ENCODE data around the gene LARGE1. TPM values are rescaled to one million over a fixed set of nuclear protein-coding genes. Genes with fewer than 3 reads are reported as not detected.

LARGE1 gene
- total RNA-seq, 1 experiment from 2014 or later, result 1.5 TPM

GRCh38 chr22:33242078-33242477, 678.2 kb downstream of the LARGE1 start:
- Histone ChIP-seq H2AFZ (ENCODE audit: low read depth, low read length, poor library complexity, severe bottlenecking) (no peak overlapping the region), H3K4me1 (ENCODE audit: control insufficient read depth in 1 of 2, insufficient read depth in 2 of 2, low read length in 2 of 2) (no peaks in the 10 kb centered on the region), H3K79me2 (ENCODE audit: insufficient read depth, low read length) (no peaks in the 10 kb centered on the region), H3K9me2 (ENCODE audit: insufficient read depth) (no peaks in the 10 kb centered on the region), H3K4me3 (replicated peaks in 1 of 2; ENCODE audit: low read depth in 1 of 2, low read length in 2 of 2) (no peak overlapping the region), H3K9ac (ENCODE audit: low read length) (no peak overlapping the region), H3K9me3 (ENCODE audit: control insufficient read depth in 1 of 2, insufficient read depth in 1 of 2, low read depth in 1 of 2, low read length in 2 of 2) (peaks cover 0 to 19% of the 10 kb centered on the region in 2 experiments; a peak in 1 of 4 replicates), H3K27me3 (ENCODE audit: insufficient read depth, low read length) (no peaks in the 10 kb centered on the region), H3K36me3 (ENCODE audit: control insufficient read depth in 1 of 2, insufficient read depth in 2 of 2, low read length in 2 of 2) (no peaks in the 10 kb centered on the region), H3K27ac (ENCODE audit: low read depth, low read length) (no peak overlapping the region), H4K20me1 (ENCODE audit: insufficient read depth) (no peaks in the 10 kb centered on the region), H3K4me2 (ENCODE audit: low read length) (no peak overlapping the region)
- intact Hi-C loops (cut with micrococcal nuclease), result no loop called here
- ATAC-seq, result no peak
- RAD21 ChIA-PET (ENCODE audit: low non-redundant PET in 1 of 2, low total read pairs in 2 of 2, uncharacterized antibody in 2 of 2, unreplicated experiment in 2 of 2), result no interaction called here
- TF ChIP-seq TCF7L2 (IDR thresholded peaks at IDR 0.05; ENCODE audit: borderline replicate concordance, extremely low read depth, insufficient read depth, insufficient read length) (no peak), EGR1 (IDR thresholded peaks at IDR 0.05; ENCODE audit: low read depth) (no peak)
- TF ChIP-seq, protein P1, sequence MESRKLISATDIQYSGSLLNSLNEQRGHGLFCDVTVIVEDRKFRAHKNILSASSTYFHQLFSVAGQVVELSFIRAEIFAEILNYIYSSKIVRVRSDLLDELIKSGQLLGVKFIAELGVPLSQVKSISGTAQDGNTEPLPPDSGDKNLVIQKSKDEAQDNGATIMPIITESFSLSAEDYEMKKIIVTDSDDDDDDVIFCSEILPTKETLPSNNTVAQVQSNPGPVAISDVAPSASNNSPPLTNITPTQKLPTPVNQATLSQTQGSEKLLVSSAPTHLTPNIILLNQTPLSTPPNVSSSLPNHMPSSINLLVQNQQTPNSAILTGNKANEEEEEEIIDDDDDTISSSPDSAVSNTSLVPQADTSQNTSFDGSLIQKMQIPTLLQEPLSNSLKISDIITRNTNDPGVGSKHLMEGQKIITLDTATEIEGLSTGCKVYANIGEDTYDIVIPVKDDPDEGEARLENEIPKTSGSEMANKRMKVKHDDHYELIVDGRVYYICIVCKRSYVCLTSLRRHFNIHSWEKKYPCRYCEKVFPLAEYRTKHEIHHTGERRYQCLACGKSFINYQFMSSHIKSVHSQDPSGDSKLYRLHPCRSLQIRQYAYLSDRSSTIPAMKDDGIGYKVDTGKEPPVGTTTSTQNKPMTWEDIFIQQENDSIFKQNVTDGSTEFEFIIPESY (IDR thresholded peaks at IDR 0.05; ENCODE audit: extremely low read depth, insufficient replicate concordance, low read length), result no peak
- CTCF ChIA-PET, result no interaction called here
- no TSS peak for BruUV-seq (replicated peaks)
- DNase-seq (ENCODE audit: low read depth, low spot score), result no peak
- POLR2A ChIA-PET, result no interaction called here

- intact Hi-C loops (cut with micrococcal nuclease), result no loop called here
- no TSS peak for BruUV-seq (replicated peaks)
- DNase-seq (ENCODE audit: low read depth, low spot score), result no peak
- TF ChIP-seq TCF7L2 (IDR thresholded peaks at IDR 0.05; ENCODE audit: borderline replicate concordance, extremely low read depth, insufficient read depth, insufficient read length) (no peak), ELF1 (IDR thresholded peaks at IDR 0.05; ENCODE audit: borderline replicate concordance, low read depth) (no peak), SRF (IDR thresholded peaks at IDR 0.05; ENCODE audit: low read depth) (no peak), REST (IDR thresholded peaks at IDR 0.05; ENCODE audit: low read depth) (no peak), JUND (IDR thresholded peaks at IDR 0.05) (no peak), SP1 (IDR thresholded peaks at IDR 0.05; ENCODE audit: low read depth) (no peak), POLR2A (IDR thresholded peaks at IDR 0.05; ENCODE audit: borderline replicate concordance, extremely low read depth, insufficient read depth, insufficient read length) (no peak), CEBPB (IDR thresholded peaks at IDR 0.05; ENCODE audit: low read depth) (no peak)
- TF ChIP-seq, protein P2, sequence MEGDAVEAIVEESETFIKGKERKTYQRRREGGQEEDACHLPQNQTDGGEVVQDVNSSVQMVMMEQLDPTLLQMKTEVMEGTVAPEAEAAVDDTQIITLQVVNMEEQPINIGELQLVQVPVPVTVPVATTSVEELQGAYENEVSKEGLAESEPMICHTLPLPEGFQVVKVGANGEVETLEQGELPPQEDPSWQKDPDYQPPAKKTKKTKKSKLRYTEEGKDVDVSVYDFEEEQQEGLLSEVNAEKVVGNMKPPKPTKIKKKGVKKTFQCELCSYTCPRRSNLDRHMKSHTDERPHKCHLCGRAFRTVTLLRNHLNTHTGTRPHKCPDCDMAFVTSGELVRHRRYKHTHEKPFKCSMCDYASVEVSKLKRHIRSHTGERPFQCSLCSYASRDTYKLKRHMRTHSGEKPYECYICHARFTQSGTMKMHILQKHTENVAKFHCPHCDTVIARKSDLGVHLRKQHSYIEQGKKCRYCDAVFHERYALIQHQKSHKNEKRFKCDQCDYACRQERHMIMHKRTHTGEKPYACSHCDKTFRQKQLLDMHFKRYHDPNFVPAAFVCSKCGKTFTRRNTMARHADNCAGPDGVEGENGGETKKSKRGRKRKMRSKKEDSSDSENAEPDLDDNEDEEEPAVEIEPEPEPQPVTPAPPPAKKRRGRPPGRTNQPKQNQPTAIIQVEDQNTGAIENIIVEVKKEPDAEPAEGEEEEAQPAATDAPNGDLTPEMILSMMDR (IDR thresholded peaks at IDR 0.05 in 2 of 3, conservative IDR thresholded peaks at IDR 0.05 in 1 of 3; ENCODE audit: borderline replicate concordance in 1 of 3, insufficient read depth in 1 of 3, low read depth in 2 of 3, low read length in 2 of 3), result no peak
- TF ChIP-seq, protein P3, sequence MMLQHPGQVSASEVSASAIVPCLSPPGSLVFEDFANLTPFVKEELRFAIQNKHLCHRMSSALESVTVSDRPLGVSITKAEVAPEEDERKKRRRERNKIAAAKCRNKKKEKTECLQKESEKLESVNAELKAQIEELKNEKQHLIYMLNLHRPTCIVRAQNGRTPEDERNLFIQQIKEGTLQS (IDR thresholded peaks at IDR 0.05), result no peak
Observed at GRCh38 chr22:33240888-33241475, 679.3 kb downstream of the LARGE1 start.

More at GRCh38 chr22:33240888-33241475, 679.3 kb downstream of the LARGE1 start:
- peaks cover 0 to 24% of the 10 kb centered on the region in 2 experiments; a peak in 1 of 4 replicates for H3K9me3 ChIP-seq (ENCODE audit: control insufficient read depth in 1 of 2, insufficient read depth in 1 of 2, low read depth in 1 of 2, low read length in 2 of 2)
- no peaks in the 10 kb centered on the region for H3K36me3 ChIP-seq (ENCODE audit: control insufficient read depth in 1 of 2, insufficient read depth in 2 of 2, low read length in 2 of 2)
- H3K4me3 ChIP-seq (replicated peaks in 1 of 2; ENCODE audit: low read depth in 1 of 2, low read length in 2 of 2), result no peak overlapping the region
- CTCF ChIA-PET, result no interaction called here
- H3K79me2 ChIP-seq (ENCODE audit: insufficient read depth, low read length), result no peaks in the 10 kb centered on the region
- POLR2A ChIA-PET, result no interaction called here
- no peaks in the 10 kb centered on the region for H4K20me1 ChIP-seq (ENCODE audit: insufficient read depth)
- no peak overlapping the region for H3K9ac ChIP-seq (ENCODE audit: low read length)
- ATAC-seq, result no peak
- no peak overlapping the region for H2AFZ ChIP-seq (ENCODE audit: low read depth, low read length, poor library complexity, severe bottlenecking)
- RAD21 ChIA-PET (ENCODE audit: low non-redundant PET in 1 of 2, low total read pairs in 2 of 2, uncharacterized antibody in 2 of 2, unreplicated experiment in 2 of 2), result no interaction called here
- no peaks in the 10 kb centered on the region for H3K27me3 ChIP-seq (ENCODE audit: insufficient read depth, low read length)
- no peaks in the 10 kb centered on the region for H3K9me2 ChIP-seq (ENCODE audit: insufficient read depth)
- no peak overlapping the region for H3K27ac ChIP-seq (ENCODE audit: low read depth, low read length)
- H3K4me2 ChIP-seq (ENCODE audit: low read length), result no peak overlapping the region
- no peaks in the 10 kb centered on the region for H3K4me1 ChIP-seq (ENCODE audit: control insufficient read depth in 1 of 2, insufficient read depth in 2 of 2, low read length in 2 of 2)
